GM21390 (cell line): ENCODE data around the gene SLC4A1AP.
"Not testable (repeated sequence)": the region's sequence is repeated elsewhere in the genome, so short reads cannot be mapped to it uniquely, and the experiment has no call there.

Experiments
- ATAC-seq: cut with Tn5 transposase; IDR thresholded peaks from one replicate; pipeline ENCODE4 v1.9.1; 2021; ENCODE audit not compliant: unreplicated experiment

The SLC4A1AP gene, protein sequence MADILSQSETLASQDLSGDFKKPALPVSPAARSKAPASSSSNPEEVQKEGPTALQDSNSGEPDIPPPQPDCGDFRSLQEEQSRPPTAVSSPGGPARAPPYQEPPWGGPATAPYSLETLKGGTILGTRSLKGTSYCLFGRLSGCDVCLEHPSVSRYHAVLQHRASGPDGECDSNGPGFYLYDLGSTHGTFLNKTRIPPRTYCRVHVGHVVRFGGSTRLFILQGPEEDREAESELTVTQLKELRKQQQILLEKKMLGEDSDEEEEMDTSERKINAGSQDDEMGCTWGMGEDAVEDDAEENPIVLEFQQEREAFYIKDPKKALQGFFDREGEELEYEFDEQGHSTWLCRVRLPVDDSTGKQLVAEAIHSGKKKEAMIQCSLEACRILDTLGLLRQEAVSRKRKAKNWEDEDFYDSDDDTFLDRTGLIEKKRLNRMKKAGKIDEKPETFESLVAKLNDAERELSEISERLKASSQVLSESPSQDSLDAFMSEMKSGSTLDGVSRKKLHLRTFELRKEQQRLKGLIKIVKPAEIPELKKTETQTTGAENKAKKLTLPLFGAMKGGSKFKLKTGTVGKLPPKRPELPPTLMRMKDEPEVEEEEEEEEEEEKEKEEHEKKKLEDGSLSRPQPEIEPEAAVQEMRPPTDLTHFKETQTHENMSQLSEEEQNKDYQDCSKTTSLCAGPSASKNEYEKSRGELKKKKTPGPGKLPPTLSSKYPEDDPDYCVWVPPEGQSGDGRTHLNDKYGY

DNA sequence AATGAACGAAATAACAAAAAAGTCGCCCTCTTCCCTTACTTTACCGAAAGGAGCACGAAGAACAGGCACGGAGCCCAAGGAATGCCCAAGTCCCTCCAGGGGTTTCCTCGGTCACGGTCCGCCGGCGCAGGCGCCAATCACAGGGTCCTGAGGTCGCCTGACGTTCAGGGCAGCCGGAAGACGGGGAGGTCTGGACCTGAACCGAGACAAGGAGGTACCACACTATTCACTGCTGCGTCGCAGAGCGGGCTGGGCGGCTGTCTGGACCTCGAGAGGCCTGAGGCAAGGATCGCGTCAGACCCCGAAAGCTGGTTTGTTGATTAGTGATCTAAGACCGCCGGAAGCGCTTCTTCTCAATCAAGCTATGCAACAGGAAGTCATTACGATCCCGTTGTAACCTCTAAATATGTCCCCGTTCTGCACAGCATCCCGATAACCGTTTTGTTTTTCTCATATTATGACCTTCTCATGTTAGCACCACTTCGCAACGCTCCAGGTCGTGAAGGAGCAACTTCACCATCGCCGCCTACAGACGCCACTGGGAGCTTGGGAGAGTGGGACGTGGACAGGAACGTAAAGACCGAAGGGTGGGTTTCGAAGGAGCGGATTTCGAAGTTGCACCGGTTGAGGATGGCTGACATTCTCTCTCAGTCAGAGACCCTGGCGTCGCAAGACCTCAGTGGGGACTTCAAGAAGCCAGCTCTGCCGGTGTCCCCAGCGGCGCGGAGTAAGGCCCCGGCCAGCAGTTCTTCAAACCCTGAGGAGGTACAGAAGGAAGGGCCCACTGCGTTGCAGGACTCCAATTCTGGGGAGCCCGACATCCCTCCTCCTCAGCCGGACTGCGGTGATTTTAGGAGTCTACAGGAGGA lies at the start of gene SLC4A1AP, which contains the start of gene SUPT7L:
TSS of gene SLC4A1AP (plus strand) at position 605 of the 869 bp plus-strand sequence. CDS start at position 631, 26 bp downstream.
TSS of gene SUPT7L (minus strand) at position 330 of the 869 bp plus-strand sequence. CDS start 1,422 bp downstream, outside the sequence.
- ATAC-seq, result peak; percentile 59

DNA sequence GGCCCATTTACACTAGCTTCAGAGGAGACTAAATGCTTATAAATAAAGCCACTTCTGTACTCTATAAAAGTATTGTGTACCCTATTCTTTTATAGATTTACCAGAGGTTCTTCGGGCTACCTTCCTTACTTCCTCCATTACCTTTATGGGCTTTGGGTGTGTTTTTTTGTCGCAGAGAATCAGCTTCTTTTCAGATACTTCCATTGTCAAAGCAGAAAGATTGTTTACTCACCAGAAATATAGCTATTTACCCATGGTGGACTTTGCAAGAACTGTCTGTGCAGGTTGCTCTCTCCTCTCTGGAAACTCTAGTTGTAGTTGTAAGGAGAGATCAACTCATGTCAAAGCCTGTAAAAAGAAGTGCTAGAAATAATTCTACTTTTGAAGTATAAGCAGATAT lies 49.7 kb upstream of the SLC4A1AP start:
- ATAC-seq, result no peak

DNA sequence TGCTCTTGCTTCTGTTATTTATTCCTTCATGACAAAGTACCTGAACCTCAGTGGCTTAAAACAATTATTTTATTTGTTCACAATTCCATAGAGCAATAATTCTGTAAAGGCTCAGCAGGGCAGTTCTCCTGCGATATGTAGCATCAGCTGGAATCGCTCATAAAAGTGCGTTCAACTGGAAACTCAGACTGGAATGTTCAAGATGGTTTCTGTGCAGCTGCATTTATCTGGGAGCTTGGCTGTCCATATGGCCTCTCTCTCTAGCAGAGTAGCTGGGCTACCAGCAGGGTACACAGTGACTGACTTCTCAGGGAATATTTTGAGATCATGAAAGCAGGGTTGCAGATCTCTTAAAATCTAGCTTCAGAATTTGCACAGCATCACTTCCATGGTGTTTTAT lies 48.4 kb upstream of the SLC4A1AP start:
- no peak for ATAC-seq

DNA sequence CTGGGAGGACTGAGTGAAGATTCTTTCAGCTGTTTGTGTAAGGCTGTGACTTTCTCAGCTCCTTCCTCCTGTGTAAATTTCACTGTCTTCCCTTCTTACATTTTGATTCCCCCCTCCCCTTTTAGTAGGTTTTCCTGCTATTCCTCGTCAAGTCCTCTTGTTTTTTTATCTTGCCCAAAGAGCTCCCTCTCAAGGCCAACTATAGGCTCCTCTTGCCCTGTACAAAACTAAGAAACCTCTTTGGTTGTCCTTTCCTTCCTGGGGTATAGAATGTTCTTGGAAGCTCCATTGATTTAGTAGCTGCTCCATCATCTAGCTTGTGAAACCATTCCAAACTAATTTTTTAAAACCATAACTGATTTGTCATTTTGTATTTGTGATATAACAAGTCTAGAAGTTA lies 42.2 kb upstream of the SLC4A1AP start:
- ATAC-seq, result no peak

DNA sequence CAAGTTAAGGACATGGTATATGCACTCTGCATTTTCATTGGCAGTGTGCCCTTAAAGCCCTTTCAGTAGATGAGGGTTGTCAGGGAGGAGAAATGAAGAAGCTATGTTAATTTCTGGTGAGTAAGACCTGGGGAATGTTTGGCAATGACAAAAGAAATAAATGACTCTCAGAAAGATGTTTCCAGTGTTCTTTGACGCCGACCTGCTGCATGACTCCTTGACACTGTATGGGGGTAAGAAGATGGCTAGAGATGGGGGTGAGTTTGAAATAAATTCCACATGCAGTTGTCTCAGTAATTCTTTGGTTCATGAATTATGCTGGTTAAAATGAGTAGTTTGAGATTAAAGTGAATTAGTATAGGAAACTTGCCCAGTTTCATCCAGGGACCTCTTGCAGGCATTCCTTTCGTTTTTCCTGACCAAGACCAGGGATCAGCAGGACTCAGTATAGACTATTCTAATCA lies 40.7 kb upstream of the SLC4A1AP start:
- no peak for ATAC-seq

DNA sequence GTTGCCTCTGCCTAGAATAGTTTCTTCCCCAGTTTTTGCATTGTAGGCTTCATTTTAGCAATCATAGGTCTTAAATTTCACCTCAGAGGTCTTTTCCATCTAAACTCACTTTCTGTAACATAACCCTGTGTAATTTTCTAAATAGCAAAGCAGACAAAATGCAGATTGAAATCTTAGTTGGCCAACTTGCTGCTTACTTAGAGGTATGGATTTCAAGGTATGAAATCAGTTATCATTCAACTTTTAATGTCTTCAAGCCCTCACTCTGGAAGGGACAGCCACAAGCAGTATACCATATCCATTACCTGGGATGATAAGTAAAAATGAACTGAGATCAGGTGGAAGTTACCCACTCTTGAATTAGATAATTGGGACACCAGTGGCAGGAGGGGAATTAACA lies 38.7 kb upstream of the SLC4A1AP start:
- ATAC-seq, result no peak

DNA sequence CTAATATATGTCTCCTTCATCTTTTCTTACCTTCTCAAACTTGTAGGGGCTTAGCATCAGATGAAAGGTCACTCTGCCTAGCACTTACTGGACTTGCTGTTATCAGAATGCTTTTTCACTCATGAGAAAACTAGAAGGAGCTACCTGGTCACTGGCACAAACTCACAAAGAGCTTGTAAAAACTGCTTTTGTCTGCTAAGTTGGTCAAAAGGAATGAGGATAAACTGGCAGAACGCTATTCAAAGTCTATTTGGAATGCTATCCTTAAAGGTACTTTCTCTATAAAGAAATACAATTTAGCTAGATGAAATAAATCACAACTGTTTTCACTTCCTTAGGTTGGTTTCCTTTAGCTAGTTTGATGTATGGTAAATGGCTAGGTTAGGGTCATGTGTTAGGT lies 37.4 kb upstream of the SLC4A1AP start:
- ATAC-seq, result not testable (repeated sequence)

DNA sequence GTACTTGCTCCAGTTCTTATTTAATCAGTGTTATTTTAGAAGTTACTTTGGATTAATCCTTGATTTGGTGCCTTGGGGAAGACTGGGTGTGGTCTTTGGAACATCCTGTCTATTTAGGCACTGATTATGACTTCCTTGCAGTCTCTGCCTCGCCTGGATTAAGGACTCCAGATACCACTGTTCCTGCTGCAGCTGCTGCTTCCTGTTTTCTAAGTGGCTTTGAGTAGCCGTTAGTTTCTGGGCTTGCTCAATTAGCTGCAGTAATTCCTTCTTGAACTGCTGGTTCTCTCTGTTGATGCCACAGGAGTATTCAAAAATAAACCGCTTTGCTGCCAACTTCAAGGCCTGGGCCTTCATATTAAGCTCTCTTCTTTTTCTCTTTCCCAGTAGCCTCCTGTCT lies 36.8 kb upstream of the SLC4A1AP start:
- not testable (repeated sequence) for ATAC-seq

DNA sequence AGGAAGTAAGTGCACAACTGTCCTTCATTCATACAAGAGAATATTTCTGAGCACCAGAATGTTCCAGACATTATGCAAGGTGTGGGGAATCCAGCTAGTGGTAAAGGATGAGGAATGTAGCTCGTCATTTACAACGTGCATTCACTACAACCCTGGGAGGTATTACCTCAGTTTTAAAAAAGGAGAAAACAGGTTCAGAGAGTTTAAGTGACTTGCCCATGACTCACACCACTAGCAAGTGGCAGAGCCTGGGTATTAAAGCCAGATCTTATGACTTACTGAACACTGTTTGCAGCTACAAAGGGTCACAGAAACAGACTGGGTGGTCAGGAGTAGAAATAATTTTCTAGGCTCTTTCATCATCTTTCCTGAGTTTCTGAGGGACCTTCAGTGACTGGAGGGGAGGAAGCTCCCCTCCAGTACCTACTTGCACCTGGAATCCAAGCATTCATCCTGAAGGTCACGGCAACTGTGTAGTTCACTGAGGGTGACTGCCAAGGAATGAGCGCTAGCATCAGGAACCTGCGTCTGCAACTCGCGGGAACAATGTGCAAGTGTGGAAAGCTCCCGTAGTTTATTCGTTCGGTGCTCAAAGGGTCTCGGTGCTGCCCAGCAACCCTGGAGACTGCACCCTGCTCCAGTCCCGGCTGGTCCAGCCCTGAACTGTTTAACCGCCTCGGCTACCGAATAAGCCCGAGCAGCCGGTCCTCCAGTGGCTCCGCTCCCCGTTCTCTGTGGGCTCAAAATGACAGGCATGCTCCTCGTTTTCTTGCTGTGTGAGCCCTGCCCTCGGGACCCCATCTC lies 35.5 kb upstream of the SLC4A1AP start:
- ATAC-seq, result peak; percentile 38

DNA sequence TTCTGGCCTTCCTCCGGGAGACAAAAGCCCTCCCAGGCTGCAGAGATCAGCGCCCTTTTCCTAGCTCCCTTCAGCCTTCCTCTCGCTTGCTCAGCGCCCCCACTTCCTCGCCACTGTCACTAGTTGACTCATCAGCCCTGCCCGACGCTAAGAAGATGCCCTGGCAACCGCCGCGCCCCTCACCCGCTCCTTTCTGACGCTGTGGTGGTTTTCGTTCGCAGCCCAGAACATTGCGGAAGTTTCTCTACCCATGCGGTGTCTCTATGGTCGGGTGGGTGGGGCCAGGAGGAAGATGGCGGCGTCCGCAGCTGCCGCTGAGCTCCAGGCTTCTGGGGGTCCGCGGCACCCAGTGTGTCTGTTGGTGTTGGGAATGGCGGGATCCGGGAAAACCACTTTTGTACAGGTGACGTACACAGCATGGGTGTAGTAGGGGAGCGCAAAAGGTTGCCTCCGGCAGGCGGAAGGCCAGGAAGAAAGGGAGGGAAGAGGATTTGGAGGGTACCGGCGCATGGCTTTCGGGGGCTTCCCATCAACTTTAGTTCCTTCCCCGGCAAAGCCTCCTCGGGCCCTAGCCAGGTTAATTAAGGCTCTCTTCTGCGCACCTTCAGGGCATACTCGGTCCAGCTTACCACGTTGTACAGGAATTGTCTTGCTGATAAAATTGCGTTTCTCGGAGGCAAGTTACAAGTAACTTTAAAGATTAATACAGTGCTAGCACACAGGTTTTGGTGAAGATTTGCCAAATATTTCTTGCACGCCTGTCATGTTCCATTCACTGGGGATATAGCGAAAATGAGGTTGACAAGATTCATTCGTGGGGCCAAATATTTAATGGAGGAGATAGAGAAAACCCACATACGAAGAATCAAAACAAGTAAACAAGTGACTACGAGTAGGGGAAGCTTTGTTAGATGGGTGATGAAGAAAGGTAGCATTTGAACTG lies 34.7 kb upstream of the SLC4A1AP start, which contains the start of the genes CCDC121 and GPN1:
TSS of gene CCDC121 (minus strand) at position 246 of the 943 bp plus-strand sequence. CDS start 1,213 bp downstream, outside the sequence.
TSS of gene GPN1 (plus strand) at position 284 of the 943 bp plus-strand sequence. CDS start at position 293, 9 bp downstream.
- ATAC-seq, result peak; percentile 96

DNA sequence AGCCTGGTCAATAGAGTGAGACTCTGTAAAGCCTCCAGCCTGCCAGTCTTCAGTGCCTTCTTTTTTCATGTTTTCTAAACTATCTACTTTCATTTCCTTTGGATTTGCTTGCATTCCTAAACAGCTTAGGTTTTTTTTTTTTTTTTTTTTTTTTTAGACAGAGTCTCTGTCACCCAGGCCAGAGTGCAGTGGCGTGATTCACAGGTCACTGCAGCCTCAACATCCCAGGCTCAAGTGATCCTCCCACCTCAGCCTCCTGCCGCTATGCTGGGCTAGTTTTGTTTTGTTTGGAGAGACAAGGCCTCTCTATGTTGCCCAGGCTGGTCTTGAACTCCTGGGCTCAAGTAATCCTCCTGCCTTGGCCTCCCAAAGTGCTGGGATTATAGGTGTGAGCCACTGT lies 33.4 kb upstream of the SLC4A1AP start:
- ATAC-seq, result not testable (repeated sequence)

DNA sequence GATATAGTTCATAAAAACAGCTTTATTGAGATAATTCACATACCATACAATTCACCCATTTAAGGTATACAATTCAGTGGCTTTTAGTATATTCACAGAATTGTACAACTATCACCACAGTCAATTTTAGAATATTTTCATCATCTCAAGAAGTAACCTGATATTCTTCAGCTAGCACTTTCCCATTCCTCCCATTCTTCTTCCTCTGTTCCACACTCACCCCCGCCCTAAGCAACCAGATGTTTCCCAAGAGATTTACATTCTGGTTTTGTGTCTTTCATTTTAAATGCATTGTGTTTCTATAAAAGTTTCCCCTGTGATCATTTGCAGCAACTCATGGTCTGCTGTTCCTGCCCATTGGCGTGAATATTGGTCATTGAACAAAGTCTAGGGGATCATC lies 29.4 kb upstream of the SLC4A1AP start:
- ATAC-seq, result no peak

DNA sequence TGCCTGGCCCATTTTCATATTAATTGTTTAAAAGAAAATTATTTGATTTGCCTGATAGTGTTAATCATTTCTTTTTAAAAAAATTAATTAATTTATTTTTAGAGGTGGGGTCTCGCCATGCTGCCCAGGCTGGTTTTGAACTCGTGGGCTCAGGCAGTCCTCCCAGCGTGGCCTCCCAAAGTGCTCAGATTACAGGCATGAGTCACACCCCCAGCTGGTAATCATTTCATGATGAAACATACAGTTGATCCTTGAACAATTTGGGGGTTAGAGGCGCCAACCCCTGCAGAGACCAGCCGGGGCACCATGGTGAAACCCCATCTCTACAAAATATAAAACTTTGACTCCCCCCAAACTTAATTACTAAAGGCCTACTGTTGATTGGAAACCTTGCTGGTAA lies 26.9 kb upstream of the SLC4A1AP start:
- no peak for ATAC-seq

DNA sequence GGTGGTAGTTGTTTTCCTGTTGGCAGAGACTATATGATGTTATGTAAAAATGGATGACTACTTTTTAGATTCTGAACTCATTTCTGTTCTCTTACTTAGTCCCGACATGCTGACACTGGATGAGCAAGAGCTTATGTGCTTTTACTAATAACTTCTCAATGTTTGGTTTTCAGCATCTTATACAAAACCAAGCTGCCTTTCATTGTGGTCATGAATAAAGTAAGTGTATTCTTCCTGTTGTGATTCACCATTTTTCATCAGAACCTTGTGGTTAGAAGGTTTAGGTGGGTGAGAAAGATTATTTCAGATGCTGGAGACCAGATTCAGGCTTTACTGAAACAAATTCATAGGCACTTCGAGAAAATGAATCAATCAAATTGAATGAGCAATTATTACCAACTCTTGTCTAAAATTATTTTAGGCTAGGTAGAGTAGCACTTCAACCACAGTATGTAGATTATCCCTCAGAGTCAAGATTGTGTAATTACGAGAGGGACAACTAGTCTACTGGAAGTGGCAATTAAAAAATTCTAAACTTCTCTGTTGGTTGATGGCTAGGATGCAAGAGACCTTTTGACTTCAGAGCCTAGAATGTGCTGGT lies 25.6 kb upstream of the SLC4A1AP start:
- no peak for ATAC-seq

DNA sequence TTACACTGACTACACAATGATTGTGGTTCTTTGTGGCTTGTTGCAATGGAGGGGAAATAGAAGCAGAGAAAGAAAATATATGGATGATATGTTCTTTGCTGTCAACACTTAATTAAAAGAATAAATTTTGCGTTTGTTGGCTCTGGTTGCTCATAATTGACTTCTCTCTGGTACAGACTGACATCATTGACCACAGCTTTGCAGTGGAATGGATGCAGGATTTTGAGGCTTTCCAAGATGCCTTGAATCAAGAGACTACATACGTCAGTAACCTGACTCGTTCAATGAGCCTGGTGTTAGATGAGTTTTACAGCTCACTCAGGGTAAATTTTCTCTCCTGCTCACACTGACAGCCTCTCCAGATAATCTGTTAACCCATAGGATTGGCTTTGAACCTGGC lies 25.0 kb upstream of the SLC4A1AP start:
- ATAC-seq, result no peak

DNA sequence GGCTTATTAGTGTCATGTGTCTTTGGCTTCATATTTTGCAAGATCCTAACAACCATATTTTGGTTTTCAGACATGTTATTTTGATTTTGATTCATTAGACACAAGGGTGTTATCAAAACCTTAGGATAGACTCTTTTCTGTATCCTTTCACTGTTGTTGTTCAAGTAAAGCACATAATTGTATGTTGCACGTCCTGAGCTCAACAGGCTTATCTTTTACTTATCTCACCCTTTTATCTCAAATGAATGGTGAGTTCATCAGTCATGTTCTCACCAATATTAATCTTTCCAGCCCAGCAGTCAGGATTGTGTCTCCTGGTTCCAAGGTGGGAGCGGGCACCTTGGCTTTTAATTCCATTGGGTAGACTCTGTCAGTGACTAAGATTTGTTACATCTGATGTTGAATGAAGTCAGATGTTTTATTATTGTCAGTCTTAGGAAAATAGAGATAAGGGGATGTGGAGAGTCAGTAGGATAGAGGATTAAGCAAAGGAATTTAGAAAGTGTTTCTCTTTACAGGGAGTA lies 22.9 kb upstream of the SLC4A1AP start:
- no peak for ATAC-seq

DNA sequence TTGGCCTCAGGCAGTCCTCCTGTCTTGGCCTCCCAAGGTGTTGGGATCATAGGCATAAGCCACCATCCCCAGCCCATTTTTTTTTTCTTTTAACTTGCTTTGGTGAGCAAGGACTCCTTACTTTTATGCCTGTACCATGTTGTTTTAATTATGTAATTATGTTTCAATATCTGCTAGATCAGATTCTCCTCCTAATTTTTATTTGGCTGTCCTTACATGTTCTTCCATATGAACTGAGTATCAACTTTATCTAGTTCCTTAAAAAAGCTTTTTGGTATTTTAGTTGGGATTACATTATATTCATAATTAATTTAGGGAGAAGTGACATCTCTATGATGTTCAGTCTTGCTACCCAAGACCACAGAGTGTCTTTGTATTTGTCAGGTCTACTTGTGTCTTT lies 18.5 kb upstream of the SLC4A1AP start:
- no peak for ATAC-seq

DNA sequence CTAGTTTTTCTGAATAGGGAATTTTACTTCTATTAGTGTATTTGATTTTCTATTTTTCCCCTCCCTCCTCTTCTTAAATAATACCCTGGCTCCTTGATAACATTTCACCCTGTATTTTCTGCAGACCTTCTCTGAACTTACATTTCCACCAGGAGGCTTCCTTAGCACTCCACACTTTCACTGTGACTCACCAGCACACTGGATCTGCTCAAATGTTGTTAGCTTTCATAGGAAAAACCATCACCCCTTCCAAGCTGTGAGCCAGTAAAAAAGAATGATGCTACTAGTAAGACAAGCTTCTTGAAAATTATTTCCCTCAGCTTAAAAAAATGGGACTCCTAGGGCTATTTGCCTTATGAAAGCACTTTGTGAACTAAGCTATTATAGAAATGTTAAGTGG lies 16.4 kb upstream of the SLC4A1AP start:
- no peak for ATAC-seq
